Measurements from ENCODE around the gene NEDD9. TPM values are rescaled to one million over a fixed set of nuclear protein-coding genes. Genes with fewer than 3 reads are reported as not detected.

Gene NEDD9
- total RNA-seq, 4 donors from 2014 or later = 19.8 to 49.4 (median 35.6) TPM

DNA sequence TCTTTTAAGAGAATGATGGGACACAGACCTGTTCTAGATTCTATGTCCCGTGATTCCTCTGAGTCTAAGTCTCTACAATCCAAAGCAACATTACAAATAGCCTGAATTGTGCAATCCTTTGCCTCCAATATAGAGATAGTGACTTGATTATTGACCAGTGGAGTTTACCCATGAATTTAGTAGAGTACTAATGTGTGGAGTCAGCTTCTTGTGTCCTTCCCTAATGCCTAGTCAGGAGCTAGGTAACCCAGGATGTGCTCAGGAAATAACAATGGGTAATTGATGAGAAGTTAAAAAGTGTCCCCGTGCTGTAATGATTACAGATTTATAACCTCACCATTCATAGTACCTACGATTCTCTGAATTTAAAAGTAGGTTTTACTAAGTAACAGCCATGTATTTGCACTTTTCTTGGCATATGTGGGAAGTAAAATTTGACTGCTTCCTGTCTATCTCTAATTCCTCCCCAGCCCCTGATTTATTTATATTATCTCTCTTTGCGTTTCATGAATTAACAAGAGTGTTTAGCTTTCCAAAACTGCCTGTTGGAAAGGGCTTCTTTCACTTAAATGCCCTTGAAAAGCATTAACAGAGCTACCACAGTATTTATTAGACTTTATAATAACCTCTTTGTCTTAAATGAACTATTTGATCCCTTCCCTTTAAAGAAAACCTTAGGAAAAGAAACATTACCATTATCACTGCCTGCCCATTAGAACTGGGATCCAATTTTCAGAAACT, 30.5 kb downstream of the NEDD9 start:
- peaks cover 0 to 14% of the 10 kb centered on the region in 2 donors for H3K36me3 ChIP-seq
- H3K4me1 ChIP-seq = peaks cover 21 to 30% of the 10 kb centered on the region in 2 donors
- H3K27me3 ChIP-seq = no peaks in the 10 kb centered on the region
- in situ Hi-C loops (cut with MboI; ENCODE audit: low sequenced_read_pairs in 4 of 4) = no loop called here
- TF ChIP-seq, protein P1, sequence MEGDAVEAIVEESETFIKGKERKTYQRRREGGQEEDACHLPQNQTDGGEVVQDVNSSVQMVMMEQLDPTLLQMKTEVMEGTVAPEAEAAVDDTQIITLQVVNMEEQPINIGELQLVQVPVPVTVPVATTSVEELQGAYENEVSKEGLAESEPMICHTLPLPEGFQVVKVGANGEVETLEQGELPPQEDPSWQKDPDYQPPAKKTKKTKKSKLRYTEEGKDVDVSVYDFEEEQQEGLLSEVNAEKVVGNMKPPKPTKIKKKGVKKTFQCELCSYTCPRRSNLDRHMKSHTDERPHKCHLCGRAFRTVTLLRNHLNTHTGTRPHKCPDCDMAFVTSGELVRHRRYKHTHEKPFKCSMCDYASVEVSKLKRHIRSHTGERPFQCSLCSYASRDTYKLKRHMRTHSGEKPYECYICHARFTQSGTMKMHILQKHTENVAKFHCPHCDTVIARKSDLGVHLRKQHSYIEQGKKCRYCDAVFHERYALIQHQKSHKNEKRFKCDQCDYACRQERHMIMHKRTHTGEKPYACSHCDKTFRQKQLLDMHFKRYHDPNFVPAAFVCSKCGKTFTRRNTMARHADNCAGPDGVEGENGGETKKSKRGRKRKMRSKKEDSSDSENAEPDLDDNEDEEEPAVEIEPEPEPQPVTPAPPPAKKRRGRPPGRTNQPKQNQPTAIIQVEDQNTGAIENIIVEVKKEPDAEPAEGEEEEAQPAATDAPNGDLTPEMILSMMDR (IDR thresholded peaks at IDR 0.05 in 4 of 5, conservative IDR thresholded peaks at IDR 0.05 in 1 of 5) = no peak
- no peak for TF ChIP-seq POLR2A (IDR thresholded peaks at IDR 0.05)
- H3K4me3 ChIP-seq = no peak overlapping the region
- no peaks in the 10 kb centered on the region for H3K9me3 ChIP-seq
- intact Hi-C loops (cut with DNase I; ENCODE audit: low total_unique reads) = no loop called here
- DNase-seq (no peak), ATAC-seq (no peak)
- peak overlapping the region in 2 of 4 donors; percentile 27 to 43 for H3K27ac ChIP-seq

DNA sequence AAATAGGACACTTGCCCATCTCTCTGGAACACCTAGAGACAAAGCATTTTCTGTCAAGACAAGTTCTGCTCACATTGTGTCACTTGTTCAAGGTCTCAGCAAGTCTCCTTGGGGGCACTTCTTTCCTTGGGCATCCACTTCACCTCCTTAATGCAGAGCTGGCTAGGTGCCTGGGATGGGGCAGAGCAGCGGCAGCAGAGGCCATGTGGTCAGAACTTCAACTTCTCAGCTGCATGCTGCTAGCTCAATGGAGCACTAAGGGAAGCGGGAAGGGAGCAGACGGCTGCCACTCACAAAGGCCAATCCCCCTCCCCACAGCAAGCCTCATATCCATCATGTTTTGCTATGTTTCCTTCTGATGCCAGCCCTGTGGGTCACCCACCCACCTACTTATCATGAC, 31.5 kb downstream of the NEDD9 start:
- Histone ChIP-seq H3K4me3 (no peak overlapping the region), H3K9me3 (no peaks in the 10 kb centered on the region), H3K27me3 (no peaks in the 10 kb centered on the region), H3K27ac (peak overlapping the region in 3 of 4 donors; percentile 11 to 43 (median 29)), H3K4me1 (peaks cover 15 to 24% of the 10 kb centered on the region in 2 donors), H3K36me3 (peaks cover 0 to 14% of the 10 kb centered on the region in 2 donors)
- in situ Hi-C loops (cut with MboI; ENCODE audit: low sequenced_read_pairs in 4 of 4) (no loop called here), intact Hi-C loops (cut with DNase I; ENCODE audit: low total_unique reads) (no loop called here)
- DNase-seq (no peak), ATAC-seq (no peak)
- no peak for TF ChIP-seq POLR2A (IDR thresholded peaks at IDR 0.05)
- TF ChIP-seq, protein P1 (IDR thresholded peaks at IDR 0.05 in 4 of 5, conservative IDR thresholded peaks at IDR 0.05 in 1 of 5) = no peak

DNA sequence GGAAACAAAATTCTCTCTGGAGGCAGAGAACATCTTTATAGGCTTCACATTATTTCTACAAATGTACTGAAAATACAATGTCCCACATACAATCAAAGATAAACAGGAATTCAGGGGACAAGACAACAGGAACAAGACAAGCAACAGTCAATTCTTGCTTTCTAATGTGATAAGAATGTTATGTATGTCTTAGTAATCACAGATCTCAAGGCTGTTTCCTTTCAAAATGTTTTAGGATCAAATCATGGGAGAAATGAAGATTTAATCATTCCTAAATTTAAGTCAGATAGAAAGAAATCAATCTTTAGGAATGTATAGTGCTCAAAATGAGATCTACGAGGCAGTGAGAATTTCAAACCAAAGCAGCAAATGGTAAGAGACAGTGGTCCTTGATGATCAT, 32.1 kb downstream of the NEDD9 start:
- no peak for DNase-seq
- Histone ChIP-seq H3K27me3 (no peaks in the 10 kb centered on the region), H3K9me3 (no peaks in the 10 kb centered on the region), H3K4me3 (no peak overlapping the region), H3K36me3 (peaks cover 0 to 14% of the 10 kb centered on the region in 2 donors), H3K27ac (peak overlapping the region in 3 of 4 donors; percentile 11 to 29 (median 15)), H3K4me1 (peaks cover 15 to 26% of the 10 kb centered on the region in 2 donors)
- intact Hi-C loops (cut with DNase I; ENCODE audit: low total_unique reads) (no loop called here), in situ Hi-C loops (cut with MboI; ENCODE audit: low sequenced_read_pairs in 4 of 4) (no loop called here)
- TF ChIP-seq POLR2A (IDR thresholded peaks at IDR 0.05) = no peak
- ATAC-seq = no peak

DNA sequence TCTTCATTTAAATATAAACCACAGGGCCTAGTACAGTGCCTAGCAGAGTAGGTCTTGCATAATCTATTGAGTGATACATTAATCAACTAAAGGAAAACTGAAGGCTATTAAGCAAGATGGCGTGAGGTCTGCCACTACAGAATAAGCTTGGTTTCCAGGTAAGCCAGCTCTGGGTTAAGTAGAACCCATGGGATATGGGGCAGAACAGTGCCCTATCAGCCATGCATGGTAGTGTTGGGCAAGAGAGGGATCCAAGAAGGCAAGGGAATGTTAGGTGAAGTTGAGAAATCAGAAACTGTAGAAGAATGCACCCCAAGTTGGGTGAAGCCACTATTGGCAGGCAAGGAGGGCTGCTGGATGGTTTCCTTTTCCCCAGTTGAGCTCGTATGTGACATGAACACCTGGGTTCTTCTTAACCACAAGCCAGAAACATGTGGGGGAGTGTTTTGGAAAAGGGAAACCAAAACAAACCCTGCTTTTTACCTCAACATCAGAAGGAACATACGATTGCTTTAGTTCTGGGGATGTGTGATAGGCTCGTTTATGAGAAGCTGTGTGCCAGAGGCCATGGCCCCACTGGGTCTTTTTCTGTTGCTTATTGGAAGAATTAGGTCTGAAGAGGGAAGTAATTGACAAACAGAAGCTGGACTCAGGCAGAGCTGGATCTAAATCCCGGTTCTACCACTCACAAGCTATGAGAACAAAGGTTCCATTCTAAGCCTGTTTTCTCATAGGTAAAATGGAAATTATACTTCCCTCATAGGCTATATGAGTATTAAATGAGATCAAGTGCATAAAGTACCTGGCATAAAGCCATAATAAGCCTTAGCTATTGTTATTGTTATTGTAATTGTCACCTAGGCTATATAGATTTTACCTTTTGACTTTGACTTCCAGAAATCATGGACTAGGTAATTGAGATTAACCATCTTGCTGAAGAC, 33.5 kb downstream of the NEDD9 start:
- intact Hi-C loops (cut with DNase I; ENCODE audit: low total_unique reads) (no loop called here), in situ Hi-C loops (cut with MboI; ENCODE audit: low sequenced_read_pairs in 4 of 4) (no loop called here)
- H3K4me1 ChIP-seq = peaks cover 19 to 32% of the 10 kb centered on the region in 2 donors
- DNase-seq = no peak
- H3K27me3 ChIP-seq = no peaks in the 10 kb centered on the region
- H3K4me3 ChIP-seq = no peak overlapping the region
- peak overlapping the region; percentile 2 to 66 (median 56) for H3K27ac ChIP-seq
- H3K9me3 ChIP-seq = no peaks in the 10 kb centered on the region
- H3K36me3 ChIP-seq = peaks cover 0 to 14% of the 10 kb centered on the region in 2 donors
- no peak for ATAC-seq
- TF ChIP-seq, protein P1 (IDR thresholded peaks at IDR 0.05 in 4 of 5, conservative IDR thresholded peaks at IDR 0.05 in 1 of 5) = no peak
- no peak for TF ChIP-seq POLR2A (IDR thresholded peaks at IDR 0.05)

DNA sequence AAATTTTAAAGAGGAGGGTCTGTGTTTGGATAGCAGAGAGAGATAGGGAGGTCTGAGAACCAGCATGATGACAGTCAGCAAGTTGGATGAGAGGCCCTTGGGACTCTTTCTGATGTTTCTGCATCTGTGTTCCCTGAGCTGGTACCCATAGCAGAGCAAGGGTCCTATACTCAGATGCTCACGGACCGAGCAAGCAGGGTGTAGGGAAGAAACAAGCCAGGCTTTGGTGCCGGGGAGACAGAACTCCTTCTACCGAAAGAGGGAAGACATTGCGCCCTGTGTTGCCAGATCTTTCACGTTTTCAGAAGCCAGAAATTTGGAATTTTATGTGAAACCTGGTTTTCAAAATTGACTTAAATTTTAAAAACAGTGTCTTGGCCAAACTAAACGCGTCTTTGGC, 34.6 kb downstream of the NEDD9 start:
- H3K27me3 ChIP-seq = no peaks in the 10 kb centered on the region
- no peak overlapping the region for H3K4me3 ChIP-seq
- peaks cover 19 to 27% of the 10 kb centered on the region in 2 donors for H3K4me1 ChIP-seq
- peaks cover 0 to 19% of the 10 kb centered on the region in 2 donors for H3K36me3 ChIP-seq
- in situ Hi-C loops (cut with MboI; ENCODE audit: low sequenced_read_pairs in 4 of 4) = no loop called here
- no peak for ATAC-seq
- intact Hi-C loops (cut with DNase I; ENCODE audit: low total_unique reads) = no loop called here
- TF ChIP-seq, protein P1 (IDR thresholded peaks at IDR 0.05 in 4 of 5, conservative IDR thresholded peaks at IDR 0.05 in 1 of 5) = no peak
- TF ChIP-seq POLR2A (IDR thresholded peaks at IDR 0.05) = no peak
- H3K27ac ChIP-seq = peak overlapping the region; percentile 54 to 66 (median 58)
- H3K9me3 ChIP-seq = no peaks in the 10 kb centered on the region
- no peak for DNase-seq

All from gastrocnemius medialis (tissue), 4 donors.